ENCODE data around the gene ZNF662. TPM values are rescaled to one million over a fixed set of nuclear protein-coding genes. Genes with fewer than 3 reads are reported as not detected.

Gene ZNF662
- total and polyA plus RNA-seq, 2 of the 8 experiments (the other 6 are each of a cell fraction or from before 2014, with no cell fraction given), result 0.03 TPM; not detected in 1

- TF ChIP-seq RNF2 (IDR thresholded peaks at IDR 0.05; ENCODE audit: borderline replicate concordance, low read depth, low read length, missing control alignments, poor library complexity, severe bottlenecking) (no peak), KDM5A (IDR thresholded peaks at IDR 0.05; ENCODE audit: low read length) (no peak), TCF12 (IDR thresholded peaks at IDR 0.05; ENCODE audit: low read depth, low read length) (no peak)
These were observed 54.8 kb downstream of the ZNF662 start (continued) for GRCh38 chr3:42960786-42961185.
